SJCRH30 (cell line): ENCODE results near the gene AGAP1. TPM values are rescaled to one million over a fixed set of nuclear protein-coding genes. Genes with fewer than 3 reads are reported as not detected.

Experiments
- DNase-seq, 2 experiments: peaks; one replicate each; pipeline ENCODE4 v3.0.0-alpha.2; 2015 to 2020
- H3K27ac ChIP-seq: fragments of 250-450 bp; sonication (Bioruptor Pico); 2 replicates; pipeline ENCODE4 v1.5.1; 2020; ENCODE audit warnings: mild to moderate bottlenecking, moderate library complexity
- H3K27me3 ChIP-seq: fragments of 250-450 bp; sonication (Bioruptor Pico); 2 replicates; pipeline ENCODE4 v1.5.1; 2020; ENCODE audit warnings: mild to moderate bottlenecking, moderate library complexity
- H3K36me3 ChIP-seq: fragments of 250-450 bp; sonication (Bioruptor Pico); 2 replicates; pipeline ENCODE4 v1.5.1; 2020; ENCODE audit warnings: mild to moderate bottlenecking, moderate library complexity
- H3K4me1 ChIP-seq: fragments of 250-450 bp; sonication (Bioruptor Pico); 2 replicates; pipeline ENCODE4 v1.5.1; 2020; ENCODE audit warnings: mild to moderate bottlenecking, moderate library complexity
- H3K4me3 ChIP-seq: fragments of 250-450 bp; sonication (Bioruptor Pico); 2 replicates; pipeline ENCODE4 v1.5.1; 2020; ENCODE audit warnings: mild to moderate bottlenecking, moderate library complexity
- H3K9me3 ChIP-seq: fragments of 250-450 bp; sonication (Bioruptor Pico); replicated peaks from 2 replicates; pipeline ENCODE4 v1.5.1; 2020; ENCODE audit warnings: mild to moderate bottlenecking, moderate library complexity
- total RNA-seq: library from RNA; depleted of rRNA; stranded (reverse); fragments of >200 nt; shearing (Covaris generic); gene quantifications from 2 replicates; pipeline ENCODE4 v1.2.3, GENCODE V29; 2014

AGAP1 gene
- total RNA-seq, 1 experiment from 2014 or later: 27.8 TPM

DNA sequence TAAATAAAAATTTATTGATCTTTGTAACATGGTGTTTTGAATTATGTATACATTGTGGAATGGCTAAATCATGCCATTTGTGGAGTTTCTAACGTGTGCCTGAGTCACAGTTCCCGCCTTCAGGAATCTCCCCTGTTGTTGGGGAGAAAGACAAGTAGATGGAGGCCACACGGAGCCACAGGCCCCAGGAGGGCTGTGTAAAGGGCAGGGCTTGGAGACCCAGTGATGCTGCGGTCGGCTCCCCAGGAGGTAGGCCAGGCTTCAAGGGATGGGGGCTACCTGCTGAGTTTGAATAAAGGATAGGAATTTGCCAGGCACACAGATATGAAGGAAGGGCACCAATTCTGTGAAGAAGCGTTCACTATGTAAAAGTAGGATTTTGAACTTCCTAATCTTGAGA is 417.3 kb downstream of the AGAP1 start:
- Histone ChIP-seq H3K36me3 (peaks cover 12% of the 10 kb centered on the region), H3K27ac (no peak overlapping the region), H3K4me1 (peaks cover 17% of the 10 kb centered on the region), H3K4me3 (no peak overlapping the region), H3K9me3 (peaks cover 5% of the 10 kb centered on the region; the same call in 1 of the 2 replicates), H3K27me3 (no peaks in the 10 kb centered on the region)
- DNase-seq: no peak

DNA sequence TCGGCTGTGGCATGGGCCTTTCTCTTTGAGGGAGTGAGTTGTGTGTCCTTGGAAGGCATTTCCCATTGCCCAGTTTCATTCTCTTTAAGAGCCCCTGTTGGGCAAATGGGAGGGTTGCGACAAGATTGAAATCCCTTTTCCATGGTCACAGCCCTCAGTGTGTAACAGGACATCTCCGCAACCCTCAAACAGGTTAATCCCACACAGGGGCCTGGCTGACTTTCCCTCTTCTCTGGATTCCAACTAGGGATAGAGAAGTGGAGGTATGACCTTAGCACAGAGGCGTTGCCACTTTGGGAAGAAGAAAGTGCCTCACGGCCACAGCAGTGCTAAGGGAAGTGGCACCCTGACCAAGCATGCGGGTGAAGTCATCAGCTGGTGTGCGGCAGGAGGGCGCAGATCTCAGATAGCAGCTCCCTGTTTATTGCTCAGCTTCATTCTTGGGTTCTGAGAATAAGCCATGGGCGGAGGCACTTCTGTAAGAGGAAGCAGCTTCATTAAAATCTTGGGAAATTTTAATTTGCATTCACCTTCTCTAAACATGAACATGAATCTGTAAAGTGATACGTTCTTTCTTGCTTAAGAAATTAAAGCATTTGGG is 417.9 kb downstream of the AGAP1 start:
- Histone ChIP-seq H3K4me1 (peaks cover 17% of the 10 kb centered on the region), H3K4me3 (no peak overlapping the region), H3K27ac (no peak overlapping the region), H3K27me3 (no peaks in the 10 kb centered on the region), H3K9me3 (peaks cover 9% of the 10 kb centered on the region; the same call in 1 of the 2 replicates), H3K36me3 (peaks cover 12% of the 10 kb centered on the region)
- DNase-seq: no peak

DNA sequence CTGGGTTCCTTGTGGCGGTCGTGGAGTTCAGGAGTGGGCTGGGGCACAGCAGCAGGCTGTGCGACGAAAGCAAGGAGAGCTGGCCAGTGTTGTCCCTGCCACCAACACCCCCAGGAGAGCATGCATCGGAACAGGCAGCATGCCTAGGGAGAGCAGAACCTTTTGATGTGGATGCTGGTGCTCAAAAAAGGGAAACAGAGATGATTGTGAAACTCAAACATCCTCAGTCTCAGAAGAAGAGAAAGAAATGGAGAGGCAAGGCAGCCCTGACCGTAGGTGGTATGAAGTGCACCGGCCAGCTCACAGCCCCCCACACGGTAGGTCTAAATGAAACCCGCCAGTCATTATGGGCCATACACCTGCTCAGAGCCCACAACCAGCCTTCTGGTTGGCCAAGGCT is 420.9 kb downstream of the AGAP1 start:
- no peak for DNase-seq
- Histone ChIP-seq H3K36me3 (peaks cover 12% of the 10 kb centered on the region), H3K9me3 (peaks cover 9% of the 10 kb centered on the region; the same call in 1 of the 2 replicates), H3K4me3 (no peak overlapping the region), H3K27me3 (no peaks in the 10 kb centered on the region), H3K4me1 (no peaks in the 10 kb centered on the region), H3K27ac (no peak overlapping the region)

- Histone ChIP-seq H3K9me3 (peaks cover 9% of the 10 kb centered on the region; the same call in 1 of the 2 replicates), H3K27ac (no peak overlapping the region), H3K4me1 (no peaks in the 10 kb centered on the region), H3K4me3 (no peak overlapping the region), H3K27me3 (no peaks in the 10 kb centered on the region), H3K36me3 (peaks cover 12% of the 10 kb centered on the region)
- no peak for DNase-seq
Observed at GRCh38 chr2:235917506-235917905, 423.7 kb downstream of the AGAP1 start.

DNA sequence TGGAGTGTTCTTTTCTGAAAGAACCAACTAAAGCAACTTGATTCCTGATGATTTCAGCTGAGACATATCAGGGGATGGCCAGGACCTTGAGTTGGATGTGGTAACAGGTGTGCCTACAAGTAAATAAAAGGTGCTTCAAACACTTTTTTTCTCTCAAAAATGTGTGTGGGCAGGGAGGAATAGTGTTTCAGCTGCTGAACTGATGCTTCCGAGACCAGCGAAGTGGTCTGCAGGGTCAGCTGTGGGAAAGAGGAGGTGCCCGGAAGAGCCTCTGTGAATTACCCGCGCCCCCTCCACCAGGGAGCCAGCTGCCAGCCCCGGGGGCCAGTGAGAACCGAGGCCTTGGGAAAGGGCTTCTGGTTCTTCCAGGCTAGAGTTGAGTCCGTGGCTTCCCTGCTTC is 425.0 kb downstream of the AGAP1 start:
- no peak overlapping the region for H3K27ac ChIP-seq
- no peaks in the 10 kb centered on the region for H3K27me3 ChIP-seq
- peaks cover 9% of the 10 kb centered on the region; the same call in 1 of the 2 replicates for H3K9me3 ChIP-seq
- DNase-seq: no peak
- H3K36me3 ChIP-seq: peaks cover 6% of the 10 kb centered on the region; the same call in 1 of the 2 replicates
- H3K4me3 ChIP-seq: no peak overlapping the region
- H3K4me1 ChIP-seq: no peaks in the 10 kb centered on the region

GRCh38 chr2:235920216-235920865 is 426.5 kb downstream of the AGAP1 start:
- no peaks in the 10 kb centered on the region for H3K4me1 ChIP-seq
- DNase-seq: no peak
- no peaks in the 10 kb centered on the region for H3K27me3 ChIP-seq
- no peak overlapping the region for H3K27ac ChIP-seq
- peaks cover 9% of the 10 kb centered on the region; the same call in 1 of the 2 replicates for H3K9me3 ChIP-seq
- H3K36me3 ChIP-seq: peaks cover 3% of the 10 kb centered on the region; the same call in 1 of the 2 replicates
- no peak overlapping the region for H3K4me3 ChIP-seq

DNA sequence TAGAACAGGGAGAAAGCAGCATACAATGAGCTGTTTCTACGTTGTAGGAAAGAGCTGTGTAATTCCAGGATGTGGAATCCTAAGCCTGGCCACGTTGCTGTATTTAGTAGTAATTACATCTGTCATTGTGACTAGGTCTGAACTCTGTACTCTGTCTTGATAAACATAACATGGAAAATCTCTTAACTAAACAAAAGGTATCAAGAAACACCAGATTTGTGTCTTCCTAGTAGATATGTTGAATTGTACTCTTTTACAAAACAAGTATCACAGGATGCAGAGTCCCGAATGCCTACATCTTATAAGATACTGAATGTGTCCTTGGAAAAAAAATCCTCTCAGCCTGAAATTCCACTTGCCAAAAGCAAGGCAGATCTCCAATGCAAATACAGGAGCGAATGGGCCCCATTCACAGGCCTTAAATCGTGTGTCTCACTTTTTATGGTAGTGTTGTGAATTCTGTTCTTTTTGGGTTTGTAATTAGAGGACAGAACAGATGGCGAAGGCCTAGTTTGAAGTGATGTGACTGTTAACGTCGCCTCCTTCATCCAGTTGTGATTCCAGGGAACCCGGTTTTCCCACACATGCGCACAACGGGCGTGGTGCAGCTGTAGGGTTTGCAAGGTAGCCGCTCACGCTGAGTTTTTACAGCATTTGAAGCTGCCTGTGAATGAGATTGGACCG is 427.8 kb downstream of the AGAP1 start:
- H3K4me1 ChIP-seq: no peaks in the 10 kb centered on the region

DNA sequence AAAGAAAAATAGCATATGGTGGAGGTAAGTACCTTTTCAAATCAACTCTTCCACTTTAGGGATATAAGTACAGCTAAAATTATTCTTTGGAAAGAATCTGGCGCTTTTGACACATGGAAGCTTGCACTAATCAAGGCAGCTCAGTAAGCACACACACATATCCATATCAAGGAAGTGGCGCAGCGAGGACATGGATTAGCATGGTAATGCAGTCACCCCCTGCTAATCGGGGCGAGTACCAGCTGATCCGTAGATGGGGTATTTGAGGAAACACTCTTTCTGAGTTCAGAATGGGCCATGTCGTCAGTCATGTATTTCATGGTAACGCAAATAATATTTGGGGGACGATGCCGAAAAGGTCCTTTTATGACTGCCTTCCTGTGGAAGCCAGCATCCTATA is 429.0 kb downstream of the AGAP1 start:
- Histone ChIP-seq H3K36me3 (no peaks in the 10 kb centered on the region; the same call in 1 of the 2 replicates), H3K4me1 (no peaks in the 10 kb centered on the region), H3K27me3 (no peaks in the 10 kb centered on the region), H3K4me3 (no peak overlapping the region), H3K27ac (no peak overlapping the region), H3K9me3 (no peaks in the 10 kb centered on the region)
- no peak for DNase-seq

More for the DNA sequence above, 427.8 kb downstream of the AGAP1 start:
- Histone ChIP-seq H3K36me3 (no peaks in the 10 kb centered on the region; the same call in 1 of the 2 replicates), H3K27me3 (no peaks in the 10 kb centered on the region), H3K27ac (no peak overlapping the region), H3K9me3 (no peaks in the 10 kb centered on the region), H3K4me3 (no peak overlapping the region)
- no peak for DNase-seq

- Histone ChIP-seq H3K36me3 (no peaks in the 10 kb centered on the region; the same call in 1 of the 2 replicates), H3K4me1 (peaks cover 9% of the 10 kb centered on the region), H3K9me3 (no peaks in the 10 kb centered on the region), H3K27ac (no peak overlapping the region), H3K27me3 (no peaks in the 10 kb centered on the region), H3K4me3 (no peak overlapping the region)
- no peak for DNase-seq
Observed at GRCh38 chr2:235923859-235924674, 430.2 kb downstream of the AGAP1 start.

- no peak for DNase-seq
- no peak overlapping the region for H3K27ac ChIP-seq
- H3K36me3 ChIP-seq: peaks cover 1% of the 10 kb centered on the region; the same call in 1 of the 2 replicates
- no peaks in the 10 kb centered on the region for H3K9me3 ChIP-seq
- peaks cover 11% of the 10 kb centered on the region for H3K4me1 ChIP-seq
- no peak overlapping the region for H3K4me3 ChIP-seq
- H3K27me3 ChIP-seq: no peaks in the 10 kb centered on the region
Observed at GRCh38 chr2:235924675-235925063, 430.8 kb downstream of the AGAP1 start.

- no peak for DNase-seq
- H3K4me3 ChIP-seq: no peak overlapping the region
- peaks cover 2% of the 10 kb centered on the region; the same call in 1 of the 2 replicates for H3K36me3 ChIP-seq
- no peaks in the 10 kb centered on the region for H3K27me3 ChIP-seq
- peaks cover 11% of the 10 kb centered on the region for H3K4me1 ChIP-seq
- no peak overlapping the region for H3K27ac ChIP-seq
- H3K9me3 ChIP-seq: no peaks in the 10 kb centered on the region
Observed at GRCh38 chr2:235925250-235925919, 431.5 kb downstream of the AGAP1 start.

DNA sequence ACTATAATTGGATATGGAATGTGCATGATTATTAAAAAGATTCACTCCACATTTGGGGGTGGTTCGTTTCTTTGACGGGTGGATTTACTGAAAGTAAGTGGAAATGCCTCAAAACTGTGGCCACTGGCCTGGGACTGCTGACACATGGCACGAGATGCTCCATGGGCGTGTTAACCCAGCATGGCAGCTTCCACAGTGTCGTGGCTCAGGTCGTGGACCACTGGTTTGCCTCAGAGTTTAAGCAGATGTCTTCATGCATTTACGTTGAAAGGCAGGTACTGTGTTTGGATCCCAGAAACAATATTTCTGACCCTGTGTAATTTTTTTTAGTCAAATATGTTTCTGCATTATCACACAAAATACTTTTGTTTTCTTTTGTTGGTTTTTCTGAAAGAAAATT is 432.4 kb downstream of the AGAP1 start:
- Histone ChIP-seq H3K36me3 (peaks cover 2% of the 10 kb centered on the region; the same call in 1 of the 2 replicates), H3K4me1 (peaks cover 11% of the 10 kb centered on the region), H3K27ac (no peak overlapping the region), H3K9me3 (no peaks in the 10 kb centered on the region), H3K27me3 (no peaks in the 10 kb centered on the region), H3K4me3 (no peak overlapping the region)
- DNase-seq: no peak

DNA sequence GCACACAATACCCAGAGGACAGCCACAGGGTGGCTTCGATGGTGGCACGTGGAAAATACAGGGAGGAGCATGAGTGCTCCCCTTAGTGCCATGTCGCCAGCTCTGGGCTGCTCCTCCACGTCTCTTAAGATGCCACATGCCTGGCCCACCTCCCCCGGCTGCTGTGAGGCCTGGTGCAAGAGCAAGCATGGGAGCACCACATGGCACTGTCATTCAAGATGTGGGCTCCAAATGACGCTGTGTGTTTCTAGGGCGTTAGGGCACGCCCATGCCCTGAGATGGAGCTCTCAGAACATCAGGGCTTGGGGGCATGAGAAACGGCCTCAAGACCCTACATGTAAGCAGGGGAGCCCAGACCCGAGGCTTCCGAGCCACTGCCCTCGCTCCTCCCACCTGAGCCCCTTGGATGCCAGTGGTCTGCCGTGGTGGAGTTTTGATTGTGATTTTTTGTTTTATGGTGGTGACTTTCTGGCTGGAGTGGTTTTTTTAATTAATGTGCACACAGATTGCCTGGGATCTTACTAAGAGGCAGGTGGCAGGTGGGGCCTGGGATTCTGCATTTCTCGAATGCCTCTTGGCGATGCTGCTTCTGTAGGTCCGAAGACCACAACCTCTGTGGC is 435.0 kb downstream of the AGAP1 start:
- DNase-seq: peak; percentile 89 to 96
- Histone ChIP-seq H3K27ac (peak overlapping the region; percentile 45), H3K36me3 (peaks cover 5% of the 10 kb centered on the region; the same call in 1 of the 2 replicates), H3K9me3 (no peaks in the 10 kb centered on the region), H3K4me3 (no peak overlapping the region), H3K4me1 (peaks cover 11% of the 10 kb centered on the region), H3K27me3 (no peaks in the 10 kb centered on the region)

DNA sequence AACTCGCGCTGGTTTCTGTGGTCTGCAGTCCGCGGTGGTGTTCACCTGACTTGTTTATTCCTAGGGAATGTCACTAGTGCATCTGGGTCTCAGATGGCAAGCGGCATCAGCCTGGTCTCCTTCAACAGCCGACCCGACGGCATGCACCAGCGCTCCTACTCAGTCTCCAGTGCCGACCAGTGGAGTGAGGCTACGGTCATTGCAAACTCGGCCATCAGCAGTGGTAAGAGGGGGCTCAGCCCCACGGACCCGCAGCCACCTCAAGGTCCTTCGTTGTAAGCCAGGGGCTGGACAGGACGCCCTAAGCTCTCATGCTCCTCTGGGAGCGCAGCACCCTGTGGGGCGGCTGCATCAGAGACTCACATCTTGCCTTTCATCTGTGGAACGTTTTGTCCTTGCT is 436.9 kb downstream of the AGAP1 start:
- no peaks in the 10 kb centered on the region for H3K9me3 ChIP-seq

More for the DNA sequence above, 436.9 kb downstream of the AGAP1 start:
- no peak overlapping the region for H3K4me3 ChIP-seq
- no peak overlapping the region for H3K27ac ChIP-seq
- DNase-seq: no peak
- peaks cover 5% of the 10 kb centered on the region; the same call in 1 of the 2 replicates for H3K36me3 ChIP-seq
- H3K27me3 ChIP-seq: no peaks in the 10 kb centered on the region
- peaks cover 17% of the 10 kb centered on the region for H3K4me1 ChIP-seq
